Neural cell (in vitro differentiated cells): ENCODE results near the gene ROS1. TPM values are rescaled to one million over a fixed set of nuclear protein-coding genes. Genes with fewer than 3 reads are reported as not detected.

ENCODE experiments used
- H2AFZ ChIP-seq: fragments of 200-600, 300-800 bp; sonication (generic), shearing (Covaris generic); 2 replicates; pipeline ENCODE4 v1.6.0; 2014; ENCODE audit warnings: low read depth, mild to moderate bottlenecking, antibody characterized with exemption, low read length, moderate library complexity
- H3F3A ChIP-seq: fragments of 200-600 bp; shearing (Covaris generic); 2 replicates; pipeline ENCODE4 v1.6.1; 2016; ENCODE audit warnings: mild to moderate bottlenecking, moderate library complexity, mixed read lengths, antibody characterized with exemption, low read length; ENCODE audit not compliant: insufficient read depth, poor library complexity, severe bottlenecking
- H3K27ac ChIP-seq: fragments of 200-600, 300-800 bp; sonication (generic), shearing (Covaris generic); 2 replicates; pipeline ENCODE4 v1.5.1; 2014; ENCODE audit warnings: mild to moderate bottlenecking, low read length, moderate library complexity
- H3K27me3 ChIP-seq: fragments of 300-800, 200-600 bp; sonication (generic), shearing (Covaris generic); 2 replicates; pipeline ENCODE4 v1.6.0; 2014; ENCODE audit warnings: mild to moderate bottlenecking, low read depth, low read length, moderate library complexity; ENCODE audit not compliant: insufficient read depth
- H3K36me3 ChIP-seq: fragments of 300-800, 200-600 bp; sonication (generic), shearing (Covaris generic); 2 replicates; pipeline ENCODE4 v1.5.1; 2014; ENCODE audit warnings: mild to moderate bottlenecking, antibody characterized with exemption, low read length, moderate library complexity; ENCODE audit not compliant: insufficient read depth
- H3K4me2 ChIP-seq: fragments of 300-800, 200-600 bp; sonication (generic), shearing (Covaris generic); 2 replicates; pipeline ENCODE4 v1.6.0; 2014; ENCODE audit warnings: mild to moderate bottlenecking, low read length
- H3K4me3 ChIP-seq: fragments of 300-800, 200-600 bp; sonication (generic), shearing (Covaris generic); 2 replicates; pipeline ENCODE4 v1.5.1; 2014; ENCODE audit warnings: mild to moderate bottlenecking, low read length, moderate library complexity
- H3K79me2 ChIP-seq: fragments of 200-600 bp; shearing (Covaris generic); replicated peaks from 2 replicates; pipeline ENCODE4 v1.6.0; 2014; ENCODE audit warnings: mild to moderate bottlenecking, low read length, moderate library complexity; ENCODE audit not compliant: insufficient read depth
- H3K9ac ChIP-seq: fragments of 300-800, 200-600 bp; sonication (generic), shearing (Covaris generic); 2 replicates; pipeline ENCODE4 v1.6.1; 2016; ENCODE audit warnings: mild to moderate bottlenecking, low read length, mixed read lengths
- H3K9me2 ChIP-seq: fragments of 200-600 bp; shearing (Covaris generic); 2 replicates; pipeline ENCODE4 v1.6.1; 2016; ENCODE audit warnings: mild to moderate bottlenecking, low read length, mixed read lengths; ENCODE audit not compliant: insufficient read depth
- H3K9me3 ChIP-seq: fragments of 200-600, 300-800 bp; sonication (generic), shearing (Covaris generic); 2 replicates; pipeline ENCODE4 v1.6.1; 2016; ENCODE audit warnings: mild to moderate bottlenecking, mixed run types, low read length, moderate library complexity, mixed read lengths
- H4K20me1 ChIP-seq: fragments of 200-600 bp; shearing (Covaris generic); 2 replicates; pipeline ENCODE4 v1.6.1; 2016; ENCODE audit warnings: mild to moderate bottlenecking, mixed run types; ENCODE audit not compliant: insufficient read depth
- EP300 ChIP-seq: fragments of 450-650 bp; conservative IDR thresholded peaks from 2 replicates; pipeline ENCODE4 v1.6.1; 2014; ENCODE audit warnings: antibody characterized with exemption, mild to moderate bottlenecking, moderate library complexity; ENCODE audit not compliant: poor library complexity, severe bottlenecking
- EZH2 ChIP-seq: fragments of 200-600, 300-800 bp; shearing (Covaris generic), sonication (generic); IDR thresholded peaks from 2 replicates; pipeline ENCODE4 v1.6.1; 2014; ENCODE audit warnings: antibody characterized with exemption, low read length, borderline replicate concordance, mild to moderate bottlenecking; ENCODE audit not compliant: insufficient read depth, poor library complexity, severe bottlenecking
- MXI1 ChIP-seq: fragments of 450-650 bp; conservative IDR thresholded peaks from 2 replicates; pipeline ENCODE4 v1.6.1; 2014; ENCODE audit warnings: antibody characterized with exemption, mild to moderate bottlenecking; ENCODE audit not compliant: poor library complexity, severe bottlenecking
- POLR2AphosphoS5 ChIP-seq: IDR thresholded peaks from 2 replicates; pipeline ENCODE4 v1.6.1; 2012
- RAD21 ChIP-seq: fragments of 450-650 bp; conservative IDR thresholded peaks from 2 replicates; pipeline ENCODE4 v1.6.1; 2014; ENCODE audit warnings: antibody characterized with exemption, mild to moderate bottlenecking, moderate library complexity
- SMC3 ChIP-seq: fragments of 450-650 bp; conservative IDR thresholded peaks from 2 replicates; pipeline ENCODE4 v1.6.1; 2014; ENCODE audit warnings: antibody characterized with exemption, mild to moderate bottlenecking, moderate library complexity; ENCODE audit not compliant: poor library complexity
- TAF1 ChIP-seq: IDR thresholded peaks from 2 replicates; pipeline ENCODE4 v1.6.1; 2012; ENCODE audit warnings: low read depth
- polyA plus RNA-seq: library from polyadenylated mRNA; depleted of rRNA; stranded (reverse); fragments of >200 nt; gene quantifications from 2 replicates; pipeline ENCODE4 v1.2.3, GENCODE V29; 2014
- TF ChIP-seq, protein P1 (sequence below): fragments of 450-650 bp; IDR thresholded peaks from 2 replicates; pipeline ENCODE4 v1.5.1; 2014; ENCODE audit warnings: antibody characterized with exemption, mild to moderate bottlenecking, moderate library complexity; ENCODE audit not compliant: poor library complexity, severe bottlenecking
- TF ChIP-seq, protein P2 (sequence below): IDR thresholded peaks from 2 replicates; pipeline ENCODE4 v1.6.1; 2012; ENCODE audit warnings: borderline replicate concordance

The ROS1 gene
- polyA plus RNA-seq, 1 donor from 2014 or later: not detected

DNA sequence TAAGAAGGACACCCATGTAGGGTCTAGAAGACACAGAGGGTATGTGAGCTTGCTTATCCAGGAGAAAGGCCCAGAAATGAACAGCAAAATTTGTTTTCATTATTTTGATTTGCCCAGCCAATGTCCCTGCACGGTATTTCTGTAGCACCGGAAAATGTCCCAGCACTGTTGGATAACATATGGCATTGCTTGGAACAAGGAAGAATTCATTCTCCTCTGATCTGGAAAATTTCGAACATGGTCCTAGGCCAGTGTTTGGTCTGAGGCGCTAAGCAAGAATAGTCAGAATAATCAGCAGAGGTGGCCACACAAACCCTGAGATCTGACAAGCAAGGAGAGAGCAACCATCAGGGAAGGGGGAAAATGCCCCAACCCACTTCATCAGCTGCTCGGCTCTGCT is 26.6 kb downstream of the ROS1 start:
- Histone ChIP-seq H3K36me3 (no peaks in the 10 kb centered on the region), H4K20me1 (no peaks in the 10 kb centered on the region), H3K9me3 (no peaks in the 10 kb centered on the region), H3K79me2 (no peaks in the 10 kb centered on the region), H3K27me3 (no peaks in the 10 kb centered on the region), H3K4me2 (no peak overlapping the region), H3K9me2 (no peaks in the 10 kb centered on the region), H3K9ac (no peak overlapping the region), H3F3A (no peaks in the 10 kb centered on the region), H2AFZ (no peak overlapping the region), H3K4me3 (no peak overlapping the region), H3K27ac (no peak overlapping the region)
- TF ChIP-seq POLR2AphosphoS5: no peak
- TF ChIP-seq SMC3: no peak
- no peak for TF ChIP-seq TAF1
- no peak for TF ChIP-seq EP300
- TF ChIP-seq, protein P1, sequence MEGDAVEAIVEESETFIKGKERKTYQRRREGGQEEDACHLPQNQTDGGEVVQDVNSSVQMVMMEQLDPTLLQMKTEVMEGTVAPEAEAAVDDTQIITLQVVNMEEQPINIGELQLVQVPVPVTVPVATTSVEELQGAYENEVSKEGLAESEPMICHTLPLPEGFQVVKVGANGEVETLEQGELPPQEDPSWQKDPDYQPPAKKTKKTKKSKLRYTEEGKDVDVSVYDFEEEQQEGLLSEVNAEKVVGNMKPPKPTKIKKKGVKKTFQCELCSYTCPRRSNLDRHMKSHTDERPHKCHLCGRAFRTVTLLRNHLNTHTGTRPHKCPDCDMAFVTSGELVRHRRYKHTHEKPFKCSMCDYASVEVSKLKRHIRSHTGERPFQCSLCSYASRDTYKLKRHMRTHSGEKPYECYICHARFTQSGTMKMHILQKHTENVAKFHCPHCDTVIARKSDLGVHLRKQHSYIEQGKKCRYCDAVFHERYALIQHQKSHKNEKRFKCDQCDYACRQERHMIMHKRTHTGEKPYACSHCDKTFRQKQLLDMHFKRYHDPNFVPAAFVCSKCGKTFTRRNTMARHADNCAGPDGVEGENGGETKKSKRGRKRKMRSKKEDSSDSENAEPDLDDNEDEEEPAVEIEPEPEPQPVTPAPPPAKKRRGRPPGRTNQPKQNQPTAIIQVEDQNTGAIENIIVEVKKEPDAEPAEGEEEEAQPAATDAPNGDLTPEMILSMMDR: no peak
- no peak for TF ChIP-seq RAD21
- no peak for TF ChIP-seq MXI1
- no peak for TF ChIP-seq EZH2
- TF ChIP-seq, protein P2, sequence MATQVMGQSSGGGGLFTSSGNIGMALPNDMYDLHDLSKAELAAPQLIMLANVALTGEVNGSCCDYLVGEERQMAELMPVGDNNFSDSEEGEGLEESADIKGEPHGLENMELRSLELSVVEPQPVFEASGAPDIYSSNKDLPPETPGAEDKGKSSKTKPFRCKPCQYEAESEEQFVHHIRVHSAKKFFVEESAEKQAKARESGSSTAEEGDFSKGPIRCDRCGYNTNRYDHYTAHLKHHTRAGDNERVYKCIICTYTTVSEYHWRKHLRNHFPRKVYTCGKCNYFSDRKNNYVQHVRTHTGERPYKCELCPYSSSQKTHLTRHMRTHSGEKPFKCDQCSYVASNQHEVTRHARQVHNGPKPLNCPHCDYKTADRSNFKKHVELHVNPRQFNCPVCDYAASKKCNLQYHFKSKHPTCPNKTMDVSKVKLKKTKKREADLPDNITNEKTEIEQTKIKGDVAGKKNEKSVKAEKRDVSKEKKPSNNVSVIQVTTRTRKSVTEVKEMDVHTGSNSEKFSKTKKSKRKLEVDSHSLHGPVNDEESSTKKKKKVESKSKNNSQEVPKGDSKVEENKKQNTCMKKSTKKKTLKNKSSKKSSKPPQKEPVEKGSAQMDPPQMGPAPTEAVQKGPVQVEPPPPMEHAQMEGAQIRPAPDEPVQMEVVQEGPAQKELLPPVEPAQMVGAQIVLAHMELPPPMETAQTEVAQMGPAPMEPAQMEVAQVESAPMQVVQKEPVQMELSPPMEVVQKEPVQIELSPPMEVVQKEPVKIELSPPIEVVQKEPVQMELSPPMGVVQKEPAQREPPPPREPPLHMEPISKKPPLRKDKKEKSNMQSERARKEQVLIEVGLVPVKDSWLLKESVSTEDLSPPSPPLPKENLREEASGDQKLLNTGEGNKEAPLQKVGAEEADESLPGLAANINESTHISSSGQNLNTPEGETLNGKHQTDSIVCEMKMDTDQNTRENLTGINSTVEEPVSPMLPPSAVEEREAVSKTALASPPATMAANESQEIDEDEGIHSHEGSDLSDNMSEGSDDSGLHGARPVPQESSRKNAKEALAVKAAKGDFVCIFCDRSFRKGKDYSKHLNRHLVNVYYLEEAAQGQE: no peak

DNA sequence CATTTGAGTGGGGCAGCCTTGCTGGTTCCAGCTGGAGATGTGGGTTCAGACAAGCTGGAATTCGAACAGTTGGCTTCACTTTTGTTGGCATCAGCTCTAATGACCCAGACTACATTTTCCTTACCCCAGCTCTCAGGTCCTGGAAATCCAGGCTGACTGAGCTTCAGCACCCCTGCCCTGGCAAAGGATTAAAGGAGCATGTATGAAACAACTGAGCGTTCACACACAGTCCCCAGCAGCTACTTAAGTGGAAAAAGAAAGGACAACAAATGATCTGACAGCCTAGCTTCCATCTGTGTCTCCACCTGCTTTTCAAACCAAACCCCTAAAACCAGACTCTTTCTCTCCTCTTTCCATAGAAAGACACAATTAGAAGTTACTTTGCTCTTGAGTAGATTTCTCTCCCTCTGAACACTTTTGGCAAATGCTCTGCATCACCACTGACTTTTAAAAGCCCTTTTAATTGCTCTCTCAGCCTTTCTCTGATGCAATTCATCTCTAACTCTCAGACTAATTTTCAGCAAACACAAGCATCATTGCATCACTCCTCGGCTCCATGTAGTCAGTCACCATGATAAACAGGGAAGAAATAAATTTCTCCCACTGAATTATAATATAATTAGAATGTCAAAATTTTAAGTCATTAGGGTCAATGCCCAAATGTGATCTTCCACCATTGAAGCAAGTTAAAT is 28.1 kb downstream of the ROS1 start:
- Histone ChIP-seq H3K9me3 (no peaks in the 10 kb centered on the region), H3K36me3 (no peaks in the 10 kb centered on the region), H4K20me1 (no peaks in the 10 kb centered on the region), H3K4me2 (no peak overlapping the region), H2AFZ (no peak overlapping the region), H3K9ac (no peak overlapping the region), H3F3A (no peaks in the 10 kb centered on the region), H3K27me3 (no peaks in the 10 kb centered on the region), H3K9me2 (no peaks in the 10 kb centered on the region), H3K4me3 (no peak overlapping the region), H3K79me2 (no peaks in the 10 kb centered on the region), H3K27ac (no peak overlapping the region)
- TF ChIP-seq EP300: no peak
- no peak for TF ChIP-seq EZH2
- TF ChIP-seq, protein P1: no peak
- TF ChIP-seq, protein P2: no peak
- TF ChIP-seq RAD21: no peak
- no peak for TF ChIP-seq TAF1
- TF ChIP-seq POLR2AphosphoS5: no peak
- no peak for TF ChIP-seq MXI1
- no peak for TF ChIP-seq SMC3
